Ascending aorta (tissue), 2 donors: ENCODE data around the gene KIF16B. TPM values are rescaled to one million over a fixed set of nuclear protein-coding genes. Genes with fewer than 3 reads are reported as not detected.

Experiments used
- DNase-seq, 2 donors: peaks; one replicate each; pipeline ENCODE4 v3.0.0-alpha.2; 2019; ENCODE audit warnings: low spot score in 2 of 2
- H3K27ac ChIP-seq, 2 donors: fragments of 200-600 bp; sonication (generic); one replicate each; pipeline ENCODE4 v1.5.1; 2016 to 2017; ENCODE audit warnings: mild to moderate bottlenecking in 1 of 2
- H3K27me3 ChIP-seq: fragments of 200-600 bp; sonication (generic); one replicate; pipeline ENCODE4 v1.5.1; 2017
- H3K36me3 ChIP-seq, 2 donors: fragments of 200-600 bp; sonication (generic); one replicate each; pipeline ENCODE4 v1.5.1; 2016
- H3K4me1 ChIP-seq, 2 donors: fragments of 200-600 bp; sonication (generic); one replicate each; pipeline ENCODE4 v1.5.1; 2016 to 2017; ENCODE audit warnings: mild to moderate bottlenecking in 1 of 2
- H3K4me3 ChIP-seq, 2 donors: fragments of 200-600 bp; sonication (generic); one replicate each; pipeline ENCODE4 v1.5.1; 2016 to 2017; ENCODE audit warnings: mild to moderate bottlenecking in 1 of 2
- H3K9me3 ChIP-seq, 2 donors: fragments of 200-600 bp; sonication (generic); one replicate each; pipeline ENCODE4 v1.5.1; 2016
- CTCF ChIP-seq, 3 experiments: fragments of 200-600 bp in 2 of 3; fragments of 450-650 bp in 1 of 3; sonication (generic) in 2 of 3; IDR thresholded peaks; one replicate each; pipeline ENCODE4 v1.5.1; 2016 to 2019; ENCODE audit warnings: antibody characterized with exemption in 3 of 3, mild to moderate bottlenecking in 1 of 3, moderate library complexity in 1 of 3
- intact Hi-C: fragments of 100-400 bp; cut with DNase I; formaldehyde crosslinking; loops from one replicate; pipeline ENCODE4 v1.15.1; 2023
- total RNA-seq: library from RNA; depleted of rRNA; stranded (reverse); fragments of >200 nt; gene quantifications from one replicate; pipeline ENCODE4 v1.1.0, GENCODE V29; 2016

The KIF16B gene
- total RNA-seq, 1 donor from 2014 or later, result 6.3 TPM

GRCh38 chr20:16392346-16392745, 180.9 kb downstream of the KIF16B start:
- TF ChIP-seq CTCF (IDR thresholded peaks at IDR 0.05), result no peak
- Histone ChIP-seq H3K27ac (no peak overlapping the region), H3K27me3 (no peaks in the 10 kb centered on the region), H3K4me3 (no peak overlapping the region), H3K4me1 (no peaks in the 10 kb centered on the region), H3K36me3 (no peaks in the 10 kb centered on the region), H3K9me3 (no peaks in the 10 kb centered on the region)
- no peak for DNase-seq
- intact Hi-C loops, result no loop called here

DNA sequence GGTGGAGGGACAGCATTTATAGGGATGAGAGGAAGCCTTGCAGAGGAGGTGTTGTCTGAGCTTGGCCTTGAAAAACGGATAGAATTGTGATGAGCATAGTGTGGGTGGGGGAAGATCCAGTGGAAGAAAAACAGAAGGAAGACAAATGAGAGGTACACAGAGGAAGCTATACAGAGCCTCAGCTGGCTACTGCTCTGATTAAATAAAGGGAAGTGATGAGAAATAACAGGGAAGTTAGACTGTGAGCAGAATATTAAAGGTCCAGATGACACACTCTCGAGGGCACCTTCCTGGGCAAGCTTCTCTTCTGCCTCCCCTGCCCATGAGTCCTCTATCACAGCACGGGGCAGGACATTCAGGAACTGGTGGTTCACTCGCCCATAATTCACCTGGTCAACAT, 182.3 kb downstream of the KIF16B start:
- Histone ChIP-seq H3K27ac (no peak overlapping the region), H3K9me3 (no peaks in the 10 kb centered on the region), H3K27me3 (no peaks in the 10 kb centered on the region), H3K4me1 (no peaks in the 10 kb centered on the region), H3K4me3 (no peak overlapping the region), H3K36me3 (no peaks in the 10 kb centered on the region)
- DNase-seq, result no peak
- intact Hi-C loops, result no loop called here
- no peak for TF ChIP-seq CTCF (IDR thresholded peaks at IDR 0.05)

DNA sequence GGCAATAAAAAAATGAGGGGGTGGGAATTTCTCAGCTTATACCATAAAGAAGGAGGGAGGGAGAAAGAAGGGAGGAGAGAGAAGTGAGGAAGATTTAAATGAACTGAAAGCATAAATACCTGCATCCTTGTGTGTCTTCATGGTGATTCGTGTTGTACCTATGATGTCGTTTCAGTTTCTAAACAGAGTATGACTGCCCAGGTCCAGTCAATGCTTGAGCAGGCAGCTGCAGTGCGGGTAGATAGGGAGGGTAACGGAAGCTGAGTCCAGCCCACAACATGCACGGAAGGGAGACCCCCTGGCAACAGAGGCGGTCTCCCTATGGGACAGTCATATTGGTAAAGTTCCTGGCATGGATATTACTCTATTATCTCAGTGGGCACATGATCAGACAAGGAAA, 184.5 kb downstream of the KIF16B start:
- TF ChIP-seq CTCF (IDR thresholded peaks at IDR 0.05), result no peak
- Histone ChIP-seq H3K27me3 (no peaks in the 10 kb centered on the region), H3K4me1 (no peaks in the 10 kb centered on the region), H3K9me3 (no peaks in the 10 kb centered on the region), H3K4me3 (no peak overlapping the region), H3K36me3 (peaks cover 0 to 5% of the 10 kb centered on the region in 2 donors), H3K27ac (no peak overlapping the region)
- intact Hi-C loops, result no loop called here
- DNase-seq, result no peak

GRCh38 chr20:16387666-16388065, 185.6 kb downstream of the KIF16B start:
- peaks cover 0 to 5% of the 10 kb centered on the region in 2 donors for H3K36me3 ChIP-seq
- no peak for DNase-seq
- H3K27ac ChIP-seq, result no peak overlapping the region

GRCh38 chr20:16385891-16386290, 187.4 kb downstream of the KIF16B start:
- Histone ChIP-seq H3K27me3 (no peaks in the 10 kb centered on the region), H3K4me3 (no peak overlapping the region), H3K4me1 (no peaks in the 10 kb centered on the region), H3K9me3 (no peaks in the 10 kb centered on the region), H3K36me3 (peaks cover 0 to 5% of the 10 kb centered on the region in 2 donors), H3K27ac (no peak overlapping the region)
- intact Hi-C loops, result no loop called here
- DNase-seq, result no peak
- TF ChIP-seq CTCF (IDR thresholded peaks at IDR 0.05), result no peak

More at GRCh38 chr20:16387666-16388065, 185.6 kb downstream of the KIF16B start:
- H3K9me3 ChIP-seq, result no peaks in the 10 kb centered on the region
- TF ChIP-seq CTCF (IDR thresholded peaks at IDR 0.05), result no peak
- H3K27me3 ChIP-seq, result no peaks in the 10 kb centered on the region
- no peak overlapping the region for H3K4me3 ChIP-seq
- intact Hi-C loops, result no loop called here
- no peaks in the 10 kb centered on the region for H3K4me1 ChIP-seq

DNA sequence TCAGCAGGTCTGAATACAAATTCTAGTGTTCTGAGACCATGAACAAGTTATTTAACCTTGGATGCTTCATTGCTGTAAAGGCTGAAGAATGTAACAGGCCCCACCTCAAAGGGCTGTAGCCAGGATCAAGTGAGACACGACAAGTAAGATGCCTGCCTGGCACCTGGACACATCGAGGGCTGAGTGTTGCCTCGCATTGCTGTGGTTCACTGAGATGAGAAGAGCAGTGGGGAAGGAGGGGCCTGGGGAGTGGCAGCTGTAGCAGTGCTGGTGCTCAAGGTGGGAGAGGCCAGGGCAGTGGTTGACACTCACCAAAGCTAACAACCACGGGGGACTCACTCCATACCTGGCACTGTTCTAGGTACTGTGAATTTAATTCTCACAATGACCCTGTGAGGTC, 187.8 kb downstream of the KIF16B start:
- Histone ChIP-seq H3K36me3 (peaks cover 0 to 5% of the 10 kb centered on the region in 2 donors), H3K27ac (no peak overlapping the region), H3K27me3 (no peaks in the 10 kb centered on the region), H3K4me3 (no peak overlapping the region), H3K9me3 (no peaks in the 10 kb centered on the region), H3K4me1 (no peaks in the 10 kb centered on the region)
- TF ChIP-seq CTCF (IDR thresholded peaks at IDR 0.05), result no peak
- intact Hi-C loops, result no loop called here
- DNase-seq, result no peak
